Trophoblast cell (in vitro differentiated cells and primary cell): ENCODE data around the gene ADAMTS13.
"Not testable (repeated sequence)": the region's sequence is repeated elsewhere in the genome, so short reads cannot be mapped to it uniquely, and the experiment has no call there.

Experiments used
- DNase-seq, 2 donors: peaks; one replicate each; pipeline ENCODE4 v3.0.0-alpha.2; 2016
- H2AFZ ChIP-seq: 2 replicates; pipeline ENCODE4 v1.6.1; 2013; ENCODE audit warnings: low read length, moderate library complexity, mild to moderate bottlenecking; ENCODE audit not compliant: insufficient read depth, poor library complexity
- H2AK5ac ChIP-seq: 2 replicates; pipeline ENCODE4 v1.6.1; 2013; ENCODE audit warnings: mild to moderate bottlenecking, low read length
- H2BK120ac ChIP-seq: 2 replicates; pipeline ENCODE4 v1.6.1; 2013; ENCODE audit warnings: low read length, mild to moderate bottlenecking, moderate library complexity; ENCODE audit not compliant: insufficient read depth, poor library complexity
- H2BK12ac ChIP-seq: 2 replicates; pipeline ENCODE4 v1.6.1; 2013; ENCODE audit warnings: mild to moderate bottlenecking, low read length, moderate library complexity
- H2BK5ac ChIP-seq: 2 replicates; pipeline ENCODE4 v1.6.1; 2013; ENCODE audit warnings: low read length, low read depth, moderate library complexity, mild to moderate bottlenecking; ENCODE audit not compliant: poor library complexity
- H3K14ac ChIP-seq: 2 replicates; pipeline ENCODE4 v1.6.1; 2013; ENCODE audit warnings: mild to moderate bottlenecking, low read length
- H3K18ac ChIP-seq: 2 replicates; pipeline ENCODE4 v1.6.1; 2013; ENCODE audit warnings: mild to moderate bottlenecking, low read length
- H3K23ac ChIP-seq: 2 replicates; pipeline ENCODE4 v1.6.1; 2013; ENCODE audit warnings: low read length
- H3K27ac ChIP-seq: 2 replicates; pipeline ENCODE4 v1.5.1; 2013; ENCODE audit warnings: low read depth, mild to moderate bottlenecking, inconsistent platforms, low read length, moderate library complexity
- H3K27me3 ChIP-seq: 2 replicates; pipeline ENCODE4 v1.6.1; 2013; ENCODE audit warnings: inconsistent platforms, mild to moderate bottlenecking, low read length, moderate library complexity; ENCODE audit not compliant: insufficient read depth
- H3K36me3 ChIP-seq, 2 experiments: 1 replicate in 1 of 2; 2 replicates in 1 of 2; pipeline ENCODE4 v1.6.1; 2013; ENCODE audit warnings: low read length in 2 of 2, mild to moderate bottlenecking in 2 of 2, moderate library complexity in 1 of 2; ENCODE audit not compliant: insufficient read depth in 2 of 2, control insufficient read depth in 1 of 2
- H3K4ac ChIP-seq: 2 replicates; pipeline ENCODE4 v1.6.1; 2013; ENCODE audit warnings: low read depth, mild to moderate bottlenecking, low read length, moderate library complexity
- H3K4me1 ChIP-seq, 2 experiments: 1 replicate in 1 of 2; 2 replicates in 1 of 2; pipeline ENCODE4 v1.6.1; 2013; ENCODE audit warnings: low read length in 2 of 2, mild to moderate bottlenecking in 2 of 2, moderate library complexity in 1 of 2; ENCODE audit not compliant: insufficient read depth in 2 of 2, control insufficient read depth in 1 of 2
- H3K4me2 ChIP-seq: 2 replicates; pipeline ENCODE4 v1.6.1; 2013; ENCODE audit warnings: inconsistent platforms, mild to moderate bottlenecking, low read length, moderate library complexity
- H3K4me3 ChIP-seq: 2 replicates; pipeline ENCODE4 v1.5.1; 2013; ENCODE audit warnings: mild to moderate bottlenecking, low read depth, low read length, inconsistent platforms
- H3K79me1 ChIP-seq: one replicate; pipeline ENCODE4 v1.6.1; 2013; ENCODE audit warnings: low read length
- H3K79me2 ChIP-seq: 2 replicates; pipeline ENCODE4 v1.6.1; 2013; ENCODE audit warnings: low read length, mild to moderate bottlenecking; ENCODE audit not compliant: control insufficient read depth, insufficient read depth, poor library complexity
- H3K9ac ChIP-seq: 2 replicates; pipeline ENCODE4 v1.6.1; 2013; ENCODE audit warnings: mild to moderate bottlenecking, low read length
- H3K9me3 ChIP-seq: 2 replicates; pipeline ENCODE4 v1.6.1; 2013; ENCODE audit warnings: low read depth, mild to moderate bottlenecking, control low read depth, inconsistent platforms, low read length; ENCODE audit not compliant: insufficient read depth
- H4K12ac ChIP-seq: 2 replicates; pipeline ENCODE4 v1.6.1; 2013; ENCODE audit warnings: low read depth, mild to moderate bottlenecking, low read length, moderate library complexity
- H4K8ac ChIP-seq: 2 replicates; pipeline ENCODE4 v1.6.1; 2013; ENCODE audit warnings: low read depth, mild to moderate bottlenecking, low read length, moderate library complexity
- H4K91ac ChIP-seq: one replicate; pipeline ENCODE4 v1.6.1; 2013; ENCODE audit warnings: low read depth, mild to moderate bottlenecking, low read length, moderate library complexity
- WGBS: extraction: QIAGEN DNeasy Blood & Tissue Kit; methylation state at CpG from one replicate; pipeline ENCODE4 v1.1.7; 2013; ENCODE audit warnings: missing lambda C conversion rate; ENCODE audit not compliant: insufficient read length, insufficient coverage; ENCODE audit errors: extremely low coverage; 5-methylcytosine and 5-hydroxymethylcytosine counted together

The ADAMTS13 gene

DNA sequence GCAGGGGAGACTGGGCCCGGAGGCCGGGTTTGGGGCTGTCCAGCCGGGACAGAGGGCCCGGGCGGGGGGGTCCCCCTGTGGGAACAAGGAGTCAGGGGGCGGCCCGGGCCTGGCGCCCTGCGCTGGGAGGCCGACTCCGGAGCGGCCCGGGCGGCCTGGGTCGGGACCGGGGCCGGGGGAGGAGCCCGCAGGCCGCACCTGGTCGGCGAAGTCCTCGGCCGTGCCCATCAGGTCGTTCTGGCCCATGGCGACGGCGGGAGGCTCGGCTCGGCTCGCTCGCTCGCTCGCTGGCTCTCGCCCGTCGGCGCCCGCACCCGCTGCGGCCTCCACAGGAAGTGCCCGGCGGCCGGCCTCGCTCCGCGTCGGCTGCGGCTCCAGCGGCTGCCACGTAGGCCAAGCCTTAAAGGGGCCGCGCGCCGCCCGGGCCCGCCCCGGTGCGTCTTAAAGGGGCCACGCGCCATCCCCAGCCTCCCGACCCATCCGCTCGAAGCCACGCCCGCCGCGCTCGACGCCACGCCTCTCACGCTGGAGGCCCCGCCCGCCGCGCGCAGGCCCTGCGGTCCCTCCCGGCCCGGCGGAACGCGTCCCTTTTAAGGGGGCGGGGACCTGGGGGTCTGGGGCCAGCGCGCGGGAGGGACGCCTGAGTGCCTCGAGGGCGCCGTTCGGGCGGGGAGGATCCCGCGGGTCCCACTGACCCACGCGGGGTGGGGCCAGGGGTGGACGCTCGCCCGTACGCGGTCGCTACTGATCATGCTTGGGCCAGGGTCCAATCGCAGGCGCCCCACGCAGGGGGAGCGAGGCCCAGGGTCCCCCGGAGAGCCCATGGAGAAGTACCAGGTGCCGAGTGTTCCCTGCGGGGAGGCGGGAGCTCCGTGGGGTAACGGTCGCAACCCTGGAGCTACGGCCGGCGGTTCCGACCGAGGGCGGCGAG lies 46.2 kb upstream of the ADAMTS13 start, which contains the start of the genes STKLD1 and SURF4:
TSS of gene STKLD1 (plus strand) at position 643 of the 931 bp plus-strand sequence. CDS start at position 751, 108 bp downstream.
TSS of gene SURF4 (minus strand) at position 337 of the 931 bp plus-strand sequence. CDS start at position 246, 91 bp downstream.
- peak within 1 kb of the TSS; percentile 99 for H3K9ac ChIP-seq
- peak within 1 kb of the TSS; percentile 97 for H3K4me3 ChIP-seq
- peak; percentile 96 to 98 for DNase-seq
- H2BK5ac ChIP-seq = peak within 1 kb of the TSS; percentile 96
- H4K8ac ChIP-seq = peak within 1 kb of the TSS; percentile 98
- no peaks in the 10 kb centered on the region for H3K27me3 ChIP-seq
- peak within 1 kb of the TSS; percentile 99 for H3K14ac ChIP-seq
- peak within 1 kb of the TSS; percentile 98 for H2BK120ac ChIP-seq
- peaks cover 21 to 22% of the 10 kb centered on the region in 2 experiments for H3K36me3 ChIP-seq
- peak within 1 kb of the TSS; percentile 37 for H3K23ac ChIP-seq
- peak within 1 kb of the TSS; percentile 99 for H4K91ac ChIP-seq
- peak within 1 kb of the TSS; percentile 99 for H3K18ac ChIP-seq
- no CpG with 5 or more reads among the region's 120 CpGs for WGBS
- H3K4me1 ChIP-seq = peaks cover 2 to 5% of the 10 kb centered on the region in 2 experiments
- peak within 1 kb of the TSS; percentile 100 for H3K4ac ChIP-seq
- H2BK12ac ChIP-seq = no peak within 1 kb of the TSS
- peak within 1 kb of the TSS; percentile 84 for H3K4me2 ChIP-seq
- H2AFZ ChIP-seq = peak within 1 kb of the TSS; percentile 98
- peak within 1 kb of the TSS; percentile 87 for H4K12ac ChIP-seq
- peaks cover 3% of the 10 kb centered on the region for H3K9me3 ChIP-seq
- H2AK5ac ChIP-seq = peak within 1 kb of the TSS; percentile 92
- peak within 1 kb of the TSS; percentile 96 for H3K27ac ChIP-seq
- H3K79me2 ChIP-seq = peaks cover 26% of the 10 kb centered on the region
- peaks cover 17% of the 10 kb centered on the region for H3K79me1 ChIP-seq

DNA sequence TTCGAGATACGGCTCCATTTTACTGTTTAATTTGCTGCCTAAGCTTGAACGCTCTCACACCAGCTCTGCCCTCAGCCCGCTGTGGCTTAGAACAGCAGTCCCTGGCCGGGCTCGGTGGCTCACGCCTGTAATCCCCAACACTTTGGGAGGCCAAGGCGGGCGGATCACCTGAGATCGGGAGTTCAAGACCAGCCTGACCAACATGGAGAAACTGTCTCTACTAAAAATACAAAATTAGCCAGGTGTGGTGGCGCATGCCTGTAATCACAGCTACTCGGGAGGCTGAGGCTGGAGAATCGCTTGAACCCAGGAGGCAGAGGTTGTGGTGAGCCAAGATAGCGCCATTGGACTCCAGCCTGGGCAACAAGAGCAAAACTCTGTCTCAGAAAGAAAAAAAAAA lies 44.9 kb upstream of the ADAMTS13 start:
- H3K23ac ChIP-seq, H3K18ac ChIP-seq, H2AK5ac ChIP-seq, H3K4me1 ChIP-seq, H3K27ac ChIP-seq, H3K4ac ChIP-seq, H2BK5ac ChIP-seq, H3K4me3 ChIP-seq, H4K12ac ChIP-seq, H2AFZ ChIP-seq, DNase-seq, H4K8ac ChIP-seq, H3K4me2 ChIP-seq, H3K27me3 ChIP-seq, H4K91ac ChIP-seq, H3K9ac ChIP-seq, H3K9me3 ChIP-seq, H2BK12ac ChIP-seq, H2BK120ac ChIP-seq, H3K14ac ChIP-seq: not testable (repeated sequence)
- Histone ChIP-seq H3K36me3 (peaks cover 10 to 11% of the 10 kb centered on the region in 2 experiments), H3K79me2 (peaks cover 19% of the 10 kb centered on the region), H3K79me1 (peaks cover 17% of the 10 kb centered on the region)
- WGBS = no CpG with 5 or more reads among the region's 14 CpGs

DNA sequence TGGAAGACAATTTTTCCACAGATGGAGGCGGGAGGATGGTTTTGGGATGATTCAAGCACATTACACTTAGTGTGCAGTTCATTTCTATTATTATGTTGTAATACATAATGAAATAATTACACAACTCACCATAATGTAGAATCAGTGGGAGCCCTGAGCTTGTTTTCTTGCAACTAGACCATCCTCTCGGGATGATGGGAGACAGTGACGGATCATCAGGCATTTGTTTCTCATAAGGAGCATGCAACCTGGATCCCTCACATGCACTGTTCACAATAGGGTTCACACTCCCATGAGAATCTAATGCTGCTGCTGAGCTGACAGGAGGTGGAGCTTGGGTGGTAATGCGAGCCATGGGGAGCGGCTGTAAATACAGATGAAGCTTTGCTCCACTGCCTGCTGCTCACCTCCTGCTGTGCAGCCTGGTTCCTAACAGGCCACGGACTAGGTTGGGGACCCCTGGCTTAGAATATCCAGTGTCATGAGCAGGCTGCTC lies 44.4 kb upstream of the ADAMTS13 start:
- Histone ChIP-seq H2BK120ac (no peak overlapping the region), H3K79me2 (peaks cover 17% of the 10 kb centered on the region), H3K27ac (no peak overlapping the region), H3K4me3 (no peak overlapping the region), H3K23ac (no peak overlapping the region), H3K18ac (no peak overlapping the region), H3K4ac (no peak overlapping the region), H3K79me1 (peaks cover 17% of the 10 kb centered on the region), H3K36me3 (peaks cover 7 to 8% of the 10 kb centered on the region in 2 experiments), H4K8ac (no peak overlapping the region), H2BK5ac (no peak overlapping the region), H3K27me3 (no peaks in the 10 kb centered on the region), H3K4me2 (no peak overlapping the region), H3K14ac (no peak overlapping the region), H3K4me1 (peaks cover 2 to 5% of the 10 kb centered on the region in 2 experiments), H4K12ac (no peak overlapping the region), H2AK5ac (no peak overlapping the region), H3K9ac (no peak overlapping the region), H2BK12ac (no peak overlapping the region), H4K91ac (no peak overlapping the region), H2AFZ (no peak overlapping the region), H3K9me3 (peaks cover 5% of the 10 kb centered on the region)
- no CpG with 5 or more reads among the region's 6 CpGs for WGBS
- no peak for DNase-seq

DNA sequence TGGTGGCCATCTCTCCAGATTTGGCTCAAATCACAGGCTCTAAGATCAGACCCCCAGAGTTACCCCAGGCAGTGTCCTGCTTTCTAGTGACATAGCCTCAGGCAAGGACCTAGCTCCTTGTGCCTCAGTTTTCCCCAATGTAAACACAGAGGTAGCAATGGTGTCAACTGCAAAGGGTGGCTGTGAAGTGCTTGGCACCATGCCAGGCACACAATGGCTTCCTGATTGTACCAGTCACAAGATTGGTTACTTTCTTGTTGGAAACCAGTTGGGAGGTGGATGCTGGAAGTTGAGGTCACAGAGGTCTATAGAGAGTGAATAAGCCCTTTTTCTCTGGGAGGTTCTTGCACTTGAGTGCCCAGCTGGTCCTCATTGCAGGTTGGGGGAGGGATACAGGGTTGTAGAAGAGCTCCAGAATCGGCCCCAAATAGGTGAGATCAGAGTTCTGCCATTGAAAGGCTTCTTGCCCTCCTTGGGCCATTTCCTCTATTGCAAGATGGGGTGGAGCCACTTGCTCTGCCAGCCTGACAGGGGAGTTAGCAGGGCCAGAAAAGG lies 43.7 kb upstream of the ADAMTS13 start:
- no peak overlapping the region for H3K4ac ChIP-seq
- no peak overlapping the region for H4K8ac ChIP-seq
- H3K9ac ChIP-seq = no peak overlapping the region
- WGBS = no CpG with 5 or more reads among the region's 1 CpG
- H4K91ac ChIP-seq = no peak overlapping the region
- no peak overlapping the region for H2BK120ac ChIP-seq
- H4K12ac ChIP-seq = no peak overlapping the region
- no peak for DNase-seq
- H3K79me2 ChIP-seq = peaks cover 14% of the 10 kb centered on the region
- no peak overlapping the region for H3K4me3 ChIP-seq
- peaks cover under 1 to 1% of the 10 kb centered on the region in 2 experiments for H3K36me3 ChIP-seq
- H3K9me3 ChIP-seq = peaks cover 9% of the 10 kb centered on the region
- H3K79me1 ChIP-seq = peaks cover 17% of the 10 kb centered on the region
- no peaks in the 10 kb centered on the region for H3K27me3 ChIP-seq
- no peak overlapping the region for H2BK5ac ChIP-seq
- no peak overlapping the region for H3K4me2 ChIP-seq
- no peak overlapping the region for H3K14ac ChIP-seq
- no peak overlapping the region for H3K18ac ChIP-seq
- H2AFZ ChIP-seq = no peak overlapping the region
- H3K23ac ChIP-seq = no peak overlapping the region
- H2BK12ac ChIP-seq = no peak overlapping the region
- no peak overlapping the region for H3K27ac ChIP-seq
- peaks cover 2 to 5% of the 10 kb centered on the region in 2 experiments for H3K4me1 ChIP-seq
- no peak overlapping the region for H2AK5ac ChIP-seq
